ENCODE measurements around the gene TMEM214. TPM values are rescaled to one million over a fixed set of nuclear protein-coding genes. Genes with fewer than 3 reads are reported as not detected.
A peak's percentile ranks its signal among the peaks of the same experiment; 100 is the strongest.

The TMEM214 gene
- total RNA-seq, 1 donor: 50.3 TPM

GRCh38 chr2:27021253-27022049 is 11.3 kb upstream of the TMEM214 start:
- peak; percentile 72 for DNase-seq (ENCODE audit: insufficient read length, low spot score, missing footprints)
- Histone ChIP-seq H3K4me1 (ENCODE audit: insufficient read depth, low read length) (peaks cover 15% of the 10 kb centered on the region), H3K36me3 (ENCODE audit: insufficient read depth, low read length) (peaks cover 17% of the 10 kb centered on the region), H2AFZ (ENCODE audit: low read length) (no peak overlapping the region), H3K27ac (ENCODE audit: low read depth, low read length) (no peak overlapping the region), H3K4me2 (ENCODE audit: insufficient read depth, low read length) (no peak overlapping the region), H3K9me3 (ENCODE audit: low read depth, low read length) (no peaks in the 10 kb centered on the region), H3K27me3 (ENCODE audit: insufficient read depth, low read length) (no peaks in the 10 kb centered on the region), H4K20me1 (ENCODE audit: insufficient read depth, low read length) (peaks cover 42% of the 10 kb centered on the region), H3K79me2 (ENCODE audit: insufficient read depth, low read length) (no peaks in the 10 kb centered on the region), H3K4me3 (ENCODE audit: insufficient read depth, low read length) (no peak overlapping the region)
- TF ChIP-seq CTCF (IDR thresholded peaks at IDR 0.05; ENCODE audit: extremely low read depth, low read depth, low read length): no peak

- H4K20me1 ChIP-seq (ENCODE audit: insufficient read depth, low read length): peaks cover 40% of the 10 kb centered on the region
- H3K27me3 ChIP-seq (ENCODE audit: insufficient read depth, low read length): no peaks in the 10 kb centered on the region
Observed at GRCh38 chr2:27023740-27024139, 9.0 kb upstream of the TMEM214 start.

GRCh38 chr2:27024188-27024587 is 8.6 kb upstream of the TMEM214 start:
- no peak overlapping the region for H2AFZ ChIP-seq (ENCODE audit: low read length)
- no peaks in the 10 kb centered on the region for H3K9me3 ChIP-seq (ENCODE audit: low read depth, low read length)
- peak; percentile 88 for DNase-seq (ENCODE audit: insufficient read length, low spot score, missing footprints)
- H3K36me3 ChIP-seq (ENCODE audit: insufficient read depth, low read length): peaks cover 17% of the 10 kb centered on the region
- H3K27me3 ChIP-seq (ENCODE audit: insufficient read depth, low read length): no peaks in the 10 kb centered on the region
- H3K79me2 ChIP-seq (ENCODE audit: insufficient read depth, low read length): peaks cover 11% of the 10 kb centered on the region
- H3K4me1 ChIP-seq (ENCODE audit: insufficient read depth, low read length): peaks cover 12% of the 10 kb centered on the region
- TF ChIP-seq CTCF (IDR thresholded peaks at IDR 0.05; ENCODE audit: extremely low read depth, low read depth, low read length): no peak
- H3K4me3 ChIP-seq (ENCODE audit: insufficient read depth, low read length): no peak overlapping the region
- peaks cover 40% of the 10 kb centered on the region for H4K20me1 ChIP-seq (ENCODE audit: insufficient read depth, low read length)
- no peak overlapping the region for H3K27ac ChIP-seq (ENCODE audit: low read depth, low read length)
- H3K4me2 ChIP-seq (ENCODE audit: insufficient read depth, low read length): no peak overlapping the region

More at GRCh38 chr2:27023740-27024139, 9.0 kb upstream of the TMEM214 start:
- no peak overlapping the region for H3K4me2 ChIP-seq (ENCODE audit: insufficient read depth, low read length)
- peaks cover 8% of the 10 kb centered on the region for H3K79me2 ChIP-seq (ENCODE audit: insufficient read depth, low read length)
- no peak for TF ChIP-seq CTCF (IDR thresholded peaks at IDR 0.05; ENCODE audit: extremely low read depth, low read depth, low read length)
- no peaks in the 10 kb centered on the region for H3K9me3 ChIP-seq (ENCODE audit: low read depth, low read length)
- H3K4me1 ChIP-seq (ENCODE audit: insufficient read depth, low read length): peaks cover 12% of the 10 kb centered on the region
- H3K4me3 ChIP-seq (ENCODE audit: insufficient read depth, low read length): no peak overlapping the region
- peaks cover 17% of the 10 kb centered on the region for H3K36me3 ChIP-seq (ENCODE audit: insufficient read depth, low read length)
- no peak overlapping the region for H2AFZ ChIP-seq (ENCODE audit: low read length)
- no peak for DNase-seq (ENCODE audit: insufficient read length, low spot score, missing footprints)
- H3K27ac ChIP-seq (ENCODE audit: low read depth, low read length): no peak overlapping the region

- DNase-seq (ENCODE audit: insufficient read length, low spot score, missing footprints): peak; percentile 37
- Histone ChIP-seq H3K79me2 (ENCODE audit: insufficient read depth, low read length) (peaks cover 14% of the 10 kb centered on the region), H3K27ac (ENCODE audit: low read depth, low read length) (no peak overlapping the region), H2AFZ (ENCODE audit: low read length) (no peak overlapping the region), H4K20me1 (ENCODE audit: insufficient read depth, low read length) (peaks cover 38% of the 10 kb centered on the region), H3K4me2 (ENCODE audit: insufficient read depth, low read length) (no peak overlapping the region), H3K4me1 (ENCODE audit: insufficient read depth, low read length) (peaks cover 12% of the 10 kb centered on the region), H3K4me3 (ENCODE audit: insufficient read depth, low read length) (no peak overlapping the region), H3K27me3 (ENCODE audit: insufficient read depth, low read length) (no peaks in the 10 kb centered on the region), H3K9me3 (ENCODE audit: low read depth, low read length) (no peaks in the 10 kb centered on the region), H3K36me3 (ENCODE audit: insufficient read depth, low read length) (peaks cover 17% of the 10 kb centered on the region)
- no peak for TF ChIP-seq CTCF (IDR thresholded peaks at IDR 0.05; ENCODE audit: extremely low read depth, low read depth, low read length)
Observed at GRCh38 chr2:27024812-27025211, 8.0 kb upstream of the TMEM214 start.
